ENCODE results near the gene NFASC.

DNA sequence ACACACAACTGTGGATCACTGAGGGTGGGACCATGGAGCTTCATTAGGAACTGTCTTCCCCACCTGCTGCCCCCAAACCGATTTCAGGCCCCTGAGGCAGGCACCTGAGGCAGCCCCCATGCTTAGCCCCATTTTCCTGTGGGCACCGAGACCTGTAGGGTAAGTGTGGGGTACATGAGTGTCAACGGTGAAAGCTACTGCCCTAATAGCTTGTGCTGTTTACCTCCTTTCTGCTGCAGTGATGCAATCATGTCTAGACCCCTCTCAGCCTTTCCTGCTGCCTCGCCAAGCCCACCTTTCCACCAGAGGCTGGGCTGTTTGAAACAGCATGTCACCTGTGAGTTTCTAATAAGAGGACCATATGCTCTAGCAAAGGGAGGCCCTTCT, 53.0 kb downstream of the NFASC start:
- TF ChIP-seq EZH2 (IDR thresholded peaks at IDR 0.05; ENCODE audit: insufficient read depth, poor library complexity, severe bottlenecking) (no peak), EZH2phosphoT487 (IDR thresholded peaks at IDR 0.05; ENCODE audit: insufficient read depth, low read depth) (no peak)

Data from GM23248 (cell line).